Activated CD4-positive, alpha-beta T cell treated with anti-CD3 and anti-CD28 coated beads, Interleukin-2, amount 50 U/mL, for 16 hours (primary cell): ENCODE results near the gene RNPEP.
"Not testable (repeated sequence)": the region's sequence is repeated elsewhere in the genome, so short reads cannot be mapped to it uniquely, and the experiment has no call there.

Experiments used
- DNase-seq: peaks from one replicate; pipeline ENCODE4 v3.0.0-alpha.2; 2020

The RNPEP gene

GRCh38 chr1:202037706-202038296 is 55.4 kb downstream of the RNPEP start:
- DNase-seq, result no peak

- DNase-seq, result no peak
Observed at GRCh38 chr1:202038688-202039346, 56.4 kb downstream of the RNPEP start.

DNA sequence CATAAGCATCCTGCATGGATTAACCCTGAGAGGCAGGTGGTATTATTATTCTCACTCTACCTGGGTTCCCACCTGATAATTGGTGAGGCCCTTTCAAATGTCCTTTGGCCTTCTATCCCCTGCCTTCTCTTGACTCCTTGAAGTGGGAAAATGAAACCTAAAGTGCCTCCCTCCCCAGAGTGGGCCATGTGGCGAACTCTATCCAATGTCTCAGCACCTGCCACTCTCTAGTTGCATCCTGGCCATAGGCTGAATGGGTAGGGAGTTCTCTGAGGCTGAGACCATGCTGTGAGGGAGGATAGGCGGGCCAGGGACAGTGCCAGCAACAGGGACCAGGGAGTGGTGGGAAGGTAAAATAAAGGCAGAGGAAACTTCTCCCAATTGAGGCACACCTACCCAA is 63.3 kb downstream of the RNPEP start:
- no peak for DNase-seq

- DNase-seq, result no peak
Observed at GRCh38 chr1:202046227-202046626, 63.8 kb downstream of the RNPEP start.

- no peak for DNase-seq
Observed at GRCh38 chr1:202046748-202047708, 64.6 kb downstream of the RNPEP start.

GRCh38 chr1:202047977-202048376 is 65.5 kb downstream of the RNPEP start:
- no peak for DNase-seq

DNA sequence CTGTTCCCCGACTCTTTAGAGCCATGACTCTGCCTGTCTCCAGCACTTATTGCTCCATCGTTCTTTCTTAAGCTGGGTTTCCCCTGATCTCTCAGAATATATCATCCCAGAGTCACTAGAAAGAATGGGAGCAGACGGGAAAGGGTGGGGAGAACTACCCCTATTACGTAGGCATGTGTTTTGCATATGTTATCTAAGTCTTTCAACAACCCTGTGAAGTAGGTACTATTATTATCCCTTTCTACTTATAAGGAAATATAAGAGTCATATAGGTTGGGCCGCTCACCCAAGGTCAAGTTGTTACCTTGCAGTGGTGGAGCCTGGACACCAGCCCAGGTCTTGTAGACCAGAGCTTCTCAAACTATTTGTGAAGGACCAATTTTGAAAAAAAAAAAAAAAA is 66.7 kb downstream of the RNPEP start:
- DNase-seq, result no peak

DNA sequence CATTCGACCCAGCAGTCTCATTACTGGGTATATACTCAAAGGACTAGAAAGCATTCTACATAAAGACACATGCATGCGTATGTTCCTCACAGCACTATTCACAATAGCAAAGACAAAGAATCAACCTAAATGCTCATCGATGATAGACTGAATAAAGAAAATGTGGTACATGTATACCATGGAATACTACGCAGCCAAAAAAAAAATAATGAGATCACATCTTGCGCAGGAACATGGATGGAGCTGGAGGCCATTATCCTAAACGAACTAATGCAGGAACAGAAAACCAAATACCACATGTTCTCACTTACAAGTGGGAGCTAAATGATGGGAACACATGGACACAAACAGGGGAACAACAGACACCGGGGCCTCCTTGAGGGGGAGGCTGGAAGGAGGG is 71.6 kb downstream of the RNPEP start:
- no peak for DNase-seq

DNA sequence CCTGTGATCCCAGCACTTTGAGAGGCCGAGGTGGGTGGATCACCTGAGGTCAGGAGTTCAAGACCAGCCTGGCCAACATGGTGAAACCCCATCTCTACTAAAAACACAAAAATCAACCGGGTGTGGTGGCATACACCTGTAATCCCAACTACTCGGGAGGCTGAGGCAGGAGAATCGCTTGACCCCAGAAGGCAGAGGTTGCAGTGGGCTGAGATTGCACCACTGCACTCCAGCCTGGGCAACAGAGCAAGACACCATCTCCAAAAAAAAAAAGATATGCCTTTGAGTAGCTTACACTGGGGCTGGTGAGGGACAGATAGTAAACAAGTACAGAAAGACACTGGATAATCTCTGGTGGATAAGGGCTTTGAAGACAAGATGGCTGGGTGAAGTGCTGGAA is 72.2 kb downstream of the RNPEP start:
- not testable (repeated sequence) for DNase-seq
